Measurements from ENCODE around the gene TBL1X.
"Not testable (repeated sequence)": the region's sequence is repeated elsewhere in the genome, so short reads cannot be mapped to it uniquely, and the experiment has no call there.

Gene TBL1X

DNA sequence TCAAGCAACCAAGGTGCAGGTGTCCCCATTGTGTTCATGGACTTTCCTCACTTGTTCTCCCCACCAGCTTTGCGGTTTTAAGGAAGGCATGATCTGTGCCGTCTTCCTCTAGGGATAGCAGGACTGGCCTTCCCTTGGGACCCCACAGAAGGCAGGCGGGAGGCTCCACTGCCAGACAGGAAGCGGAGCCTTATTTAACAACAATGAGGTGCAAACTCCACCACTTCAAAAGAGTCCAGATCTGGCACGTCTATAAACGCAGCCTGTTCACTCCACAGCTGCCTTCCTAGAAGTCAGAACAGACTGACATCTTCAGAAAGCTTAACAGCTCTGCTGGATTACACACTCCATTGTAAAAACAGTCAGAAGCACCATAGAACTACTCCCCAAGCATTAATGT lies 302.5 kb downstream of the TBL1X start:
- TF ChIP-seq ZFX (IDR thresholded peaks at IDR 0.05; ENCODE audit: borderline replicate concordance) (no peak), CTCF (IDR thresholded peaks at IDR 0.05) (no peak)
- no peak overlapping the region for H3K27ac ChIP-seq

- not testable (repeated sequence) for H3K27ac ChIP-seq
These were observed 303.5 kb downstream of the TBL1X start for GRCh38 chrX:9768321-9768839.

DNA sequence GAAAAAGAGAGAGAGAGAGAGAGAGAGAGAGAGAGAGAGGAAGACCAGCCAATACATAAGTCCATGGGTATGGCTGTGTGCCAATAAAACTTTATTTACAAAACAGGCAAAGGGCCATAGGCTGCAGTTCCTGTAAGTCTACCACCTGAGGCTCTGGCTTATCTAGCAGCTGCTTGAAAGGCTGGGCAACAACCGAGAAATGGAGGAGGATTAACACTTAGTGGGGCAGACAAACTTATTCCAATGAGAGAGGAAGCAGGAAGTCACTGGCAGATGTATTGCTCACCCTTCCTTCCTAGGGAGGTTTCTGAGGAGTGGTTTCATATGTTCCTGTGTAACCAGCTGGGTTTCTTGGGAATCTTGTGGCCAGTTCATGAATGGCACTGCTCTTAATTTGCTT lies 305.5 kb downstream of the TBL1X start:
- no peak overlapping the region for H3K27ac ChIP-seq
- TF ChIP-seq CTCF (IDR thresholded peaks at IDR 0.05): no peak
- TF ChIP-seq ZFX (IDR thresholded peaks at IDR 0.05; ENCODE audit: borderline replicate concordance): no peak

DNA sequence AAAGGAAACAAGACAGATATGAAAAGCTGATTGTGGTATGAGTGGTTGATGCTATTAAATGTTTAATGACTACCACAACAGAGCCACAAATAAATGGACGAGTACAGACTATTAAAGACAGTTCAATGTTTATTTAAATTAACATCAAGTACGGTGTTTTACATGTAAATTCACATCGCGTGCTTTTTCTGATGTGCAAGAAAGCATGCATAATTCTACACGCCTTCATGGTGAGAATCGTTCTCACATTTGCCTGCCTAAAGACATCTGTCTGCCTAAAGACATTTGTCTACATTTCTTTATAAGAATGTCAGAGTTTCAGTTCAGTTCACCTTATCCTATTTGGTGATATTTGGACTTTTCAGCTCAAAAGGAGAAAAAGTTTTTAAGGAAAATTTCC lies 308.1 kb downstream of the TBL1X start:
- no peak overlapping the region for H3K27ac ChIP-seq

DNA sequence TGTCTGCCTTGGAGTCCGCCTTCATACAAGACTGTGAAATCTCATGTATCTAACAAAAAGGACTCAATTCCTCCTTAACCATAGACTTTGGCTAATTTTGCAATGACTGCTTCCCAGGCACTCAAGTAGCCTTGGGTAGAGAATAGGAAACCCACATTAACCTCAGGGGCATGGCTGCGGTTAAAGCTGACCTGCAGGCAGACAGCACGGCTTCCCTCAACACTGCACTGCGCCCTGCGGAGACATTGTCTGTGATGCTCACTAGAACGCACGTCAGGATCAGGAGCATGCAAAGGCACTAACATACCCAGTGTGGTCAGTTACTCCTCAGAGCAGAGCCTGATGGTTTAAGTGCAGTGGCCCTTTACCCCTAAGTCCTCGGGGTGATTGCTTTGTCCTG lies 311.1 kb downstream of the TBL1X start:
- TF ChIP-seq CTCF (IDR thresholded peaks at IDR 0.05): no peak
- TF ChIP-seq ZFX (IDR thresholded peaks at IDR 0.05; ENCODE audit: borderline replicate concordance): no peak
- H3K27ac ChIP-seq: no peak overlapping the region

More for the DNA sequence above, 308.1 kb downstream of the TBL1X start:
- TF ChIP-seq CTCF (IDR thresholded peaks at IDR 0.05) (no peak), ZFX (IDR thresholded peaks at IDR 0.05; ENCODE audit: borderline replicate concordance) (no peak)

- TF ChIP-seq ZFX (IDR thresholded peaks at IDR 0.05; ENCODE audit: borderline replicate concordance) (no peak), CTCF (IDR thresholded peaks at IDR 0.05) (no peak)
- H3K27ac ChIP-seq: no peak overlapping the region
These were observed 317.1 kb downstream of the TBL1X start for GRCh38 chrX:9781941-9782340.

DNA sequence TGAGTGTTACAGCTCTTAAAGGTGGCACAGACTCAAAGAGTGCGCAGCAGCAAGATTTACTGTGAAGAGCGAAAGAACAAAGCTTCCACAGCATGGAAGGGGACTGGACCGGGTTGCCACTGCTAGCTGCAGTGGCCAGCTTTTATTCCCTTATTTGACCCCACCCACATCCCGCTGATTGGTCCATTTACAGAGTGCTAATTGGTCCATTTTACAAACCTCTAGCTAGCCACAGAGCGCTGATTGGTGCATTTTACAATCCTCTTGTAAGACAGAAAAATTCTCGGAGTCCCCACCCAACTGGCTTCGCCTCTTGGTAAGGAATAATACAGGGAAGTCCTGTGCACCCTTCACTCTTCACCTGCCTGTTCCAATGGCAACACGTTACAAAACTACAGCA lies 319.5 kb downstream of the TBL1X start:
- no peak overlapping the region for H3K27ac ChIP-seq
- TF ChIP-seq ZFX (IDR thresholded peaks at IDR 0.05; ENCODE audit: borderline replicate concordance) (no peak), CTCF (IDR thresholded peaks at IDR 0.05) (no peak)

DNA sequence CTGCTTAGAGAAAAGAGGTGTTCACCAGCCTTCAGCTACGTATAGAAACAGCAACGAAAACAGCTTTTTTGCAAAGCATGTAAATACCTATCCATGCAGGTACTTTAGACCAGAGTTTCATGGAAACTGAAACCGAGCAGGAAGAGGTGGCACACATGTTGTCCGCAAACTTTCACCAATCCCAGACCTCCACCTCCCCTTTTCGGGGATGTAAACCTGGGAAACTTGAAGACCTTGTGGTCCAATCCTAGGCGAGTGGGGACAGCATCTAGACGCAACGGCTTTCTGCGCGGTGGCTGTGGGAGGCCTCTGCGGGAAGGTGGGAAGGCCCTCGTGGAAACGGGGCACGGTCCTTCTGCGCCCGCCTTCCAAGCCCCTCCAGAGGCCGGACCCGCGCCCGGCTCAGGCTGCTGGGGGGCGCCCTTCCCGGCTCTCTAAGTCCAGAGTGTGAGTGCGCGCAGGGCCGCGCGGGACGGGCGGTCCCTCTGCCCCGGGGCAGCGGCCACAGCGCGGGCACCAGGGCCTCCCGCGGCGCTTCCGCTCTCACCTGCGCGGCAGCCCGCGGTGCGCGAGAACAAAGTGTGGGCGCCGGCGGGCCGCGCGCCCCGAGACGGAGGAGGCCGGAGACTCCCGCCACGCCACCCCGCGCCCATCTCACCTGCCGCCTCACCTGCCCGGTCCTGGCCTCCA lies 320.5 kb downstream of the TBL1X start:
- TF ChIP-seq ZFX (IDR thresholded peaks at IDR 0.05; ENCODE audit: borderline replicate concordance) (no peak), CTCF (IDR thresholded peaks at IDR 0.05) (no peak)

More for the DNA sequence above, 320.5 kb downstream of the TBL1X start:
- H3K27ac ChIP-seq: no peak overlapping the region
